HepG2 (cell line): Measurements from ENCODE around the gene S100A13. TPM values are rescaled to one million over a fixed set of nuclear protein-coding genes. Genes with fewer than 3 reads are reported as not detected.

Experiments used
- ATAC-seq: fragments of 200-7000 bp; cut with Tn5 transposase; 3 replicates; pipeline ENCODE4 v1.9.1; 2020; ENCODE audit warnings: mild to moderate bottlenecking, moderate library complexity
- BruUV-seq: library from RNA; stranded (reverse); fragments of 400-500 nt; replicated peaks from 2 replicates; lab custom pipeline; 2021; lab: Mats Ljungman, UMichigan
- CTCF ChIA-PET: fragments of 300-600 bp; formaldehyde crosslinking; extraction: SDS; loops from one replicate; lab custom pipeline; 2021; ENCODE audit warnings: low total read pairs, inconsistent platforms, low intra/inter-chr PET ratio; lab: Yijun Ruan, JAX
- POLR2A ChIA-PET: fragments of 350-600 bp; sonication (Branson Sonifier 250); formaldehyde crosslinking; loops from one replicate; lab custom pipeline; 2020; ENCODE audit warnings: antibody characterized with exemption, inconsistent platforms; lab: Yijun Ruan, JAX
- DNase-seq: peaks from one replicate; pipeline ENCODE4 v3.0.0-alpha.2; 2015; ENCODE audit warnings: low spot score
- FAIRE-seq: peaks from 3 replicates; lab custom pipeline; 2011; peaks lifted over from hg19 to GRCh38; lab: Jason Lieb, UNC
- H2AFZ ChIP-seq: one replicate; pipeline ENCODE4 v1.6.1; 2011; ENCODE audit warnings: low read length, inconsistent platforms
- H3K27ac ChIP-seq: fragments of 300-600 bp; 3 replicates; pipeline ENCODE4 v1.8.0; 2011; ENCODE audit warnings: mixed run types, mild to moderate bottlenecking, mixed read lengths, low read length, inconsistent platforms; ENCODE audit not compliant: insufficient read depth; ENCODE audit errors: extremely low read length
- H3K27me3 ChIP-seq, 2 experiments: fragments of 200-600 bp in 1 of 2; 2 replicates in 1 of 2; 3 replicates in 1 of 2; pipeline versions ENCODE4 v1.6.0 to v1.8.0; 2011; ENCODE audit warnings: low read length in 2 of 2, mild to moderate bottlenecking in 2 of 2, moderate library complexity in 2 of 2, inconsistent platforms in 1 of 2; ENCODE audit not compliant: insufficient read depth in 2 of 2, control insufficient read depth in 1 of 2
- H3K36me3 ChIP-seq, 2 experiments: fragments of 200-600 bp in 1 of 2; replicated peaks in 1 of 2; 2 replicates in 1 of 2; 3 replicates in 1 of 2; pipeline versions ENCODE4 v1.5.1 to v1.8.0; 2011; ENCODE audit warnings: low read length in 2 of 2, inconsistent platforms in 1 of 2; ENCODE audit not compliant: insufficient read depth in 2 of 2, control insufficient read depth in 1 of 2
- H3K4me1 ChIP-seq: 2 replicates; pipeline ENCODE4 v1.5.1; 2012; ENCODE audit warnings: low read length, inconsistent platforms; ENCODE audit not compliant: insufficient read depth
- H3K4me2 ChIP-seq: 2 replicates; pipeline ENCODE4 v1.6.0; 2011; ENCODE audit warnings: low read depth, low read length, inconsistent platforms
- H3K4me3 ChIP-seq, 3 experiments: fragments of 200-600 bp in 1 of 3; sonication (generic), shearing (Covaris generic) in 1 of 3; replicated peaks in 1 of 3; 2 replicates each; pipeline ENCODE4 v1.5.1; 2011 to 2016; ENCODE audit warnings: low read length in 3 of 3, inconsistent platforms in 2 of 3, low read depth in 2 of 3, mild to moderate bottlenecking in 2 of 3, control low read depth in 1 of 3, mixed read lengths in 1 of 3; ENCODE audit not compliant: insufficient read depth in 1 of 3
- H3K79me2 ChIP-seq: one replicate; pipeline ENCODE4 v1.6.1; 2011; ENCODE audit warnings: low read length, inconsistent platforms; ENCODE audit not compliant: insufficient read depth
- H3K9ac ChIP-seq: 2 replicates; pipeline ENCODE4 v1.6.0; 2011; ENCODE audit warnings: mild to moderate bottlenecking, low read depth, low read length, inconsistent platforms; ENCODE audit not compliant: insufficient read depth
- H3K9me3 ChIP-seq: 2 replicates; pipeline ENCODE4 v1.5.1; 2012; ENCODE audit warnings: mild to moderate bottlenecking, low read length
- H4K20me1 ChIP-seq: 2 replicates; pipeline ENCODE4 v1.6.0; 2011; ENCODE audit warnings: inconsistent platforms, mild to moderate bottlenecking, low read length, moderate library complexity; ENCODE audit not compliant: insufficient read depth
- AHR ChIP-seq: IDR thresholded peaks from 2 replicates; pipeline ENCODE4 v1.6.1; 2018; ENCODE audit warnings: missing genetic modification reagents, missing compliant biosample characterization
- BORCS8-MEF2B ChIP-seq: sonication (generic); formaldehyde crosslinking; IDR thresholded peaks from 2 replicates; pipeline ENCODE4 v1.8.0; 2022; ENCODE audit warnings: mild to moderate bottlenecking, missing genetic modification reagents
- IRF2 ChIP-seq: IDR thresholded peaks from 2 replicates; pipeline ENCODE4 v1.6.1; 2018; ENCODE audit warnings: missing genetic modification reagents, missing compliant biosample characterization
- NFYC ChIP-seq: IDR thresholded peaks from 2 replicates; pipeline ENCODE4 v1.6.1; 2016; ENCODE audit warnings: missing genetic modification reagents, missing compliant biosample characterization
- PHF20 ChIP-seq: sonication (generic); formaldehyde crosslinking; IDR thresholded peaks from 2 replicates; pipeline ENCODE4 v1.5.0; 2020; ENCODE audit warnings: mild to moderate bottlenecking, missing genetic modification reagents
- SMAD3 ChIP-seq: sonication (generic); formaldehyde crosslinking; IDR thresholded peaks from 2 replicates; pipeline ENCODE4 v1.4.0; 2020; ENCODE audit warnings: missing genetic modification reagents
- ZFY ChIP-seq: sonication (generic); formaldehyde crosslinking; IDR thresholded peaks from 2 replicates; pipeline ENCODE4 v1.4.0; 2020; ENCODE audit warnings: missing genetic modification reagents
- ZNF326 ChIP-seq: sonication (generic); formaldehyde crosslinking; IDR thresholded peaks from 2 replicates; pipeline ENCODE4 v1.4.0; 2020; ENCODE audit warnings: missing genetic modification reagents, borderline replicate concordance
- ZNF329 ChIP-seq: sonication (generic); formaldehyde crosslinking; IDR thresholded peaks from 2 replicates; pipeline ENCODE4 v1.9.0; 2021; ENCODE audit warnings: low read depth, mild to moderate bottlenecking, missing genetic modification reagents
- ZNF331 ChIP-seq: sonication (generic); formaldehyde crosslinking; IDR thresholded peaks from 2 replicates; pipeline ENCODE4 v1.4.0; 2020; ENCODE audit warnings: missing genetic modification reagents
- ZNF543 ChIP-seq: sonication (generic); formaldehyde crosslinking; IDR thresholded peaks from 2 replicates; pipeline ENCODE4 v1.4.0; 2020; ENCODE audit warnings: mild to moderate bottlenecking, missing genetic modification reagents
- ZNF737 ChIP-seq: sonication (generic); formaldehyde crosslinking; IDR thresholded peaks from 2 replicates; pipeline ENCODE4 v1.5.0; 2020; ENCODE audit warnings: missing genetic modification reagents, mild to moderate bottlenecking, borderline replicate concordance
- ZNF768 ChIP-seq: sonication (generic); formaldehyde crosslinking; IDR thresholded peaks from 2 replicates; pipeline ENCODE4 v1.4.0; 2020; ENCODE audit warnings: missing genetic modification reagents
- ZNF777 ChIP-seq: sonication (generic); formaldehyde crosslinking; IDR thresholded peaks from 2 replicates; pipeline ENCODE4 v1.4.0; 2020; ENCODE audit warnings: missing genetic modification reagents
- WGBS: methylation state at CpG from one replicate; pipeline ENCODE4 v1.1.6; 2017; ENCODE audit warnings: low lambda C conversion rate; 5-methylcytosine and 5-hydroxymethylcytosine counted together
- in situ Hi-C: cut with HindIII; loops from 2 replicates; pipeline ENCODE4 v1.10.0; 2017; ENCODE audit warnings: low pct_unique_long_range_greater_than_20kb; ENCODE audit not compliant: extremely low pct_ligation_motif_present
- intact Hi-C: fragments of 100-400 bp; cut with micrococcal nuclease; formaldehyde crosslinking; loops from one replicate; pipeline ENCODE4 v1.10.0; 2022; ENCODE audit not compliant: unreplicated experiment
- polyA plus RNA-seq, 8 experiments: library from polyadenylated mRNA; depleted of rRNA in 3 of 8; stranded (reverse) in 7 of 8; unstranded in 1 of 8; fragments of >200 nt; fragmentation: Illumina TruSeq in 4 of 8; extraction: Trizol in 4 of 8; gene quantifications; 2 replicates each; pipeline versions ENCODE4 v1.2.1 to v1.2.3, GENCODE V29; 2011 to 2016; ENCODE audit warnings: low read depth in 4 of 8, missing spikeins in 1 of 8, mixed read lengths in 1 of 8; ENCODE audit not compliant: insufficient read depth in 1 of 8
- total RNA-seq, 5 experiments: library from RNA; depleted of rRNA; stranded (reverse); fragments of >200 nt; fragmentation: Illumina TruSeq; extraction: Trizol; gene quantifications; 2 replicates each; pipeline ENCODE4 v1.2.3, GENCODE V29; 2016; ENCODE audit warnings: low read depth in 1 of 5
- TF ChIP-seq, protein P1 (sequence below): sonication (generic); formaldehyde crosslinking; IDR thresholded peaks from 2 replicates; pipeline ENCODE4 v1.5.1; 2020; ENCODE audit warnings: mild to moderate bottlenecking, missing genetic modification reagents, moderate library complexity
- TF ChIP-seq, protein P2 (sequence below): IDR thresholded peaks from 2 replicates; pipeline ENCODE4 v1.4.0; 2020; ENCODE audit warnings: mild to moderate bottlenecking, missing genetic modification reagents
- TF ChIP-seq, protein P3 (sequence below): sonication (generic); formaldehyde crosslinking; IDR thresholded peaks from 2 replicates; pipeline ENCODE4 v1.5.0; 2020; ENCODE audit warnings: mild to moderate bottlenecking, missing genetic modification reagents, borderline replicate concordance

S100A13 gene
- total and polyA plus RNA-seq, 2 of the 13 experiments (the other 11 are each of a cell fraction or from before 2014, with no cell fraction given) = 89.5 to 172 TPM

DNA sequence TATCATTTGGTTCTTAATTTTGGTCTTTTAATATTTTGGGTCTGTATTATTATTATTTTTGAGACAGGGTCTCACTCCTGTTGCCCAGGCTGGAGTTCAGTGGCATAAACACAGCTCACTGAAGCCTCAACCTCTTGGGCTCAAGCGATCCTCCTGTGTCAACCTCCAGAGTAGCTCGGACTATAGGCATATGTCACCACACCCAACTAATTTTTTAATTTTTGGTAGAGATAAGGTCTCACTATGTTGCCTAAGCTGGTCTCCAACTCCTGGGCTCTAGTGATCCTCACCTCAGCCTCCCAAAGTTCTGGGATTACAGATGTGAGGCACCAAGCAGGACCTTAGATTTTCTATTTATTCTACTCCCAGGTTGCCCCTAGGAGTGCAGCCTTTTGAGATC, 46.2 kb upstream of the S100A13 start:
- H3K9ac ChIP-seq = no peak overlapping the region
- ChIA-PET POLR2A (interaction anchor here (1.2 kb wide), 1 partner anchor 95 kb away, joined by 3 read pairs; no protein-coding TSS in a partner anchor), CTCF (no interaction called here)
- peaks cover 26% of the 10 kb centered on the region for H3K4me1 ChIP-seq
- no TSS peak for BruUV-seq
- 34% methylated on average over 2 of the region's 2 CpGs for WGBS
- no peak overlapping the region for H3K4me2 ChIP-seq
- DNase-seq = no peak
- H3K36me3 ChIP-seq = peaks cover 2 to 6% of the 10 kb centered on the region in 2 experiments; a peak in 3 of 5 replicates
- H3K4me3 ChIP-seq = no peak overlapping the region
- no peak overlapping the region for H2AFZ ChIP-seq
- no peak overlapping the region for H3K27ac ChIP-seq
- FAIRE-seq = no peak
- H3K79me2 ChIP-seq = peaks cover 23% of the 10 kb centered on the region
- H4K20me1 ChIP-seq = no peaks in the 10 kb centered on the region
- no peak for ATAC-seq
- in situ Hi-C loops = no loop called here
- intact Hi-C loops = loop anchor here (5.0 kb wide), 2 partner anchors 41 to 54 kb away; partner anchors contain the start of genes CHTOP and INTS3
- H3K9me3 ChIP-seq = no peaks in the 10 kb centered on the region
- H3K27me3 ChIP-seq = peaks cover 5 to 8% of the 10 kb centered on the region in 2 experiments
- TF ChIP-seq NFYC = no peak
- TF ChIP-seq ZNF737 = no peak
- TF ChIP-seq ZNF326 (CRISPR knock-in tag) = no peak
- no peak for TF ChIP-seq ZNF543
- TF ChIP-seq ZFY (CRISPR knock-in tag) = no peak
- TF ChIP-seq BORCS8-MEF2B (CRISPR knock-in tag) = no peak
- no peak for TF ChIP-seq ZNF331 (CRISPR knock-in tag)
- TF ChIP-seq AHR (CRISPR knock-in tag) = no peak
- no peak for TF ChIP-seq ZNF768
- no peak for TF ChIP-seq SMAD3 (CRISPR knock-in tag)
- TF ChIP-seq ZNF777 (CRISPR knock-in tag) = no peak
- TF ChIP-seq, protein P1, sequence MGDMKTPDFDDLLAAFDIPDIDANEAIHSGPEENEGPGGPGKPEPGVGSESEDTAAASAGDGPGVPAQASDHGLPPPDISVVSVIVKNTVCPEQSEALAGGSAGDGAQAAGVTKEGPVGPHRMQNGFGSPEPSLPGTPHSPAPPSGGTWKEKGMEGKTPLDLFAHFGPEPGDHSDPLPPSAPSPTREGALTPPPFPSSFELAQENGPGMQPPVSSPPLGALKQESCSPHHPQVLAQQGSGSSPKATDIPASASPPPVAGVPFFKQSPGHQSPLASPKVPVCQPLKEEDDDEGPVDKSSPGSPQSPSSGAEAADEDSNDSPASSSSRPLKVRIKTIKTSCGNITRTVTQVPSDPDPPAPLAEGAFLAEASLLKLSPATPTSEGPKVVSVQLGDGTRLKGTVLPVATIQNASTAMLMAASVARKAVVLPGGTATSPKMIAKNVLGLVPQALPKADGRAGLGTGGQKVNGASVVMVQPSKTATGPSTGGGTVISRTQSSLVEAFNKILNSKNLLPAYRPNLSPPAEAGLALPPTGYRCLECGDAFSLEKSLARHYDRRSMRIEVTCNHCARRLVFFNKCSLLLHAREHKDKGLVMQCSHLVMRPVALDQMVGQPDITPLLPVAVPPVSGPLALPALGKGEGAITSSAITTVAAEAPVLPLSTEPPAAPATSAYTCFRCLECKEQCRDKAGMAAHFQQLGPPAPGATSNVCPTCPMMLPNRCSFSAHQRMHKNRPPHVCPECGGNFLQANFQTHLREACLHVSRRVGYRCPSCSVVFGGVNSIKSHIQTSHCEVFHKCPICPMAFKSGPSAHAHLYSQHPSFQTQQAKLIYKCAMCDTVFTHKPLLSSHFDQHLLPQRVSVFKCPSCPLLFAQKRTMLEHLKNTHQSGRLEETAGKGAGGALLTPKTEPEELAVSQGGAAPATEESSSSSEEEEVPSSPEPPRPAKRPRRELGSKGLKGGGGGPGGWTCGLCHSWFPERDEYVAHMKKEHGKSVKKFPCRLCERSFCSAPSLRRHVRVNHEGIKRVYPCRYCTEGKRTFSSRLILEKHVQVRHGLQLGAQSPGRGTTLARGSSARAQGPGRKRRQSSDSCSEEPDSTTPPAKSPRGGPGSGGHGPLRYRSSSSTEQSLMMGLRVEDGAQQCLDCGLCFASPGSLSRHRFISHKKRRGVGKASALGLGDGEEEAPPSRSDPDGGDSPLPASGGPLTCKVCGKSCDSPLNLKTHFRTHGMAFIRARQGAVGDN = no peak
- TF ChIP-seq, protein P2, sequence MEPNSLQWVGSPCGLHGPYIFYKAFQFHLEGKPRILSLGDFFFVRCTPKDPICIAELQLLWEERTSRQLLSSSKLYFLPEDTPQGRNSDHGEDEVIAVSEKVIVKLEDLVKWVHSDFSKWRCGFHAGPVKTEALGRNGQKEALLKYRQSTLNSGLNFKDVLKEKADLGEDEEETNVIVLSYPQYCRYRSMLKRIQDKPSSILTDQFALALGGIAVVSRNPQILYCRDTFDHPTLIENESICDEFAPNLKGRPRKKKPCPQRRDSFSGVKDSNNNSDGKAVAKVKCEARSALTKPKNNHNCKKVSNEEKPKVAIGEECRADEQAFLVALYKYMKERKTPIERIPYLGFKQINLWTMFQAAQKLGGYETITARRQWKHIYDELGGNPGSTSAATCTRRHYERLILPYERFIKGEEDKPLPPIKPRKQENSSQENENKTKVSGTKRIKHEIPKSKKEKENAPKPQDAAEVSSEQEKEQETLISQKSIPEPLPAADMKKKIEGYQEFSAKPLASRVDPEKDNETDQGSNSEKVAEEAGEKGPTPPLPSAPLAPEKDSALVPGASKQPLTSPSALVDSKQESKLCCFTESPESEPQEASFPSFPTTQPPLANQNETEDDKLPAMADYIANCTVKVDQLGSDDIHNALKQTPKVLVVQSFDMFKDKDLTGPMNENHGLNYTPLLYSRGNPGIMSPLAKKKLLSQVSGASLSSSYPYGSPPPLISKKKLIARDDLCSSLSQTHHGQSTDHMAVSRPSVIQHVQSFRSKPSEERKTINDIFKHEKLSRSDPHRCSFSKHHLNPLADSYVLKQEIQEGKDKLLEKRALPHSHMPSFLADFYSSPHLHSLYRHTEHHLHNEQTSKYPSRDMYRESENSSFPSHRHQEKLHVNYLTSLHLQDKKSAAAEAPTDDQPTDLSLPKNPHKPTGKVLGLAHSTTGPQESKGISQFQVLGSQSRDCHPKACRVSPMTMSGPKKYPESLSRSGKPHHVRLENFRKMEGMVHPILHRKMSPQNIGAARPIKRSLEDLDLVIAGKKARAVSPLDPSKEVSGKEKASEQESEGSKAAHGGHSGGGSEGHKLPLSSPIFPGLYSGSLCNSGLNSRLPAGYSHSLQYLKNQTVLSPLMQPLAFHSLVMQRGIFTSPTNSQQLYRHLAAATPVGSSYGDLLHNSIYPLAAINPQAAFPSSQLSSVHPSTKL (CRISPR knock-in tag) = no peak
- TF ChIP-seq, protein P3, sequence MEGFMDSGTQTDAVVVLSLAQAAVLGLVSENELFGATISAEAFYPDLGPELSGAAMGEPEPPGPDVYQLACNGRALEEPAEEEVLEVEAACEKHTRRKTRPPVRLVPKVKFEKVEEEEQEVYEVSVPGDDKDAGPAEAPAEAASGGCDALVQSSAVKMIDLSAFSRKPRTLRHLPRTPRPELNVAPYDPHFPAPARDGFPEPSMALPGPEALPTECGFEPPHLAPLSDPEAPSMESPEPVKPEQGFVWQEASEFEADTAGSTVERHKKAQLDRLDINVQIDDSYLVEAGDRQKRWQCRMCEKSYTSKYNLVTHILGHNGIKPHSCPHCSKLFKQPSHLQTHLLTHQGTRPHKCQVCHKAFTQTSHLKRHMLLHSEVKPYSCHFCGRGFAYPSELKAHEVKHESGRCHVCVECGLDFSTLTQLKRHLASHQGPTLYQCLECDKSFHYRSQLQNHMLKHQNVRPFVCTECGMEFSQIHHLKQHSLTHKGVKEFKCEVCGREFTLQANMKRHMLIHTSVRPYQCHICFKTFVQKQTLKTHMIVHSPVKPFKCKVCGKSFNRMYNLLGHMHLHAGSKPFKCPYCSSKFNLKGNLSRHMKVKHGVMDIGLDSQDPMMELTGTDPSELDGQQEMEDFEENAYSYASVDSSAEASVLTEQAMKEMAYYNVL = no peak
- no peak for TF ChIP-seq ZNF329 (CRISPR knock-in tag)
- TF ChIP-seq IRF2 = no peak
- no peak for TF ChIP-seq PHF20
